ENCODE results near the gene EPN2. TPM values are rescaled to one million over a fixed set of nuclear protein-coding genes. Genes with fewer than 3 reads are reported as not detected.
A peak's percentile ranks its signal among the peaks of the same experiment; 100 is the strongest.

EPN2 gene
- total RNA-seq, 2 experiments from 2014 or later, result 11.9 to 12.3 TPM

DNA sequence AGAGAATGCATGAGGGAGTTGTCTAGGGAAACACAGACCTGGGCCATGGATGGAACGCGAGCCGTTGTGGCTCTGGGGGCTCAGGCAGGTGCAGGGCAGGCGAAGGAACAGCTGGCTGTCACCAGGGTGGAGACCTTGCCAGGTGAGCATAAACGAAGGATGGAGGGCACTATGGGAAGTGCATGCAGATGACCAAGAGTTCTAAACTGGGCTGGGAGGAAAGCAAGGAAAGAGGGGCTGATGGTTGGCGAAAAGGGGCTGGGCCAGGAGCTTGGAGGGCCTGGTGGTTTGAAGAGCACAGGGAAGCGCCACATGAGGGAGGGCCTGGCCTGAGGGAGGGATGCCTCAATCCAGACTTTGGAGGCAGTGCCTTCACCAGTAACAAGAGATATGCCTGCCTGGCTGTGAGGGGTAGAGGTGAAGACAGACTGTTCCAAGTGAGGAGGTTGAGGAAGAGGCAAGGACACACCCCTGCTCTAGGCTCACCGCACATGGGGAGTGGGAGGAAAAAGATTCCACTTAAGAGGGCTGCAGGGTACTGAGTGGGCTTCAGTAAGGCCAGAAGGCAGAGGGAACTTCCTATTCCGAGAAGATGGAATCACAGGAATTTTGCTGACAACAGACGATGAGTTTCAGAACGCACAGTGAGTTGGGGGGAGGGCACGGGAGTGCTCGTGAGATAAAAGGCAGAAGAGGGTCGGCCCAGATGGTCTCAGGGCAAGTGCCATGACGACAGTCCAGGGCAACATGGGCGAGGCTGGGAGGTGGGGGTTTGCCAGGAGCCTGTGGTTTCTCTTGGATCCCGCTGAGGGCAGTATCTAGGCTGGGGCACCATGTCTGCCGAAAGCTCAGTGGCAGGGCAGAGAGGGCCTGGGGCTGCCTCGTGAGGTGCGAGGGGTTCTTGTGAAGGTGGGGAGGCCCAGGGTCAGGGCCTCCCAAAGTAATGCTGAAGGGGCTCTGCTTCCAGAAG is 104.8 kb downstream of the EPN2 start:
- H3K4me1 Mint-ChIP-seq (ENCODE audit: low read depth), result no peaks in the 10 kb centered on the region
- Histone ChIP-seq H3K27me3 (ENCODE audit: control insufficient read depth in 1 of 2, insufficient read depth in 2 of 2, low read length in 2 of 2) (peaks cover 4 to 7% of the 10 kb centered on the region in 2 experiments), H3K36me3 (ENCODE audit: insufficient read depth, low read length) (no peaks in the 10 kb centered on the region), H3K27ac (ENCODE audit: low read depth in 1 of 2, low read length in 2 of 2) (no peak overlapping the region), H3K4me3 (ENCODE audit: low read length) (no peak overlapping the region), H3K4me1 (ENCODE audit: insufficient read depth, low read length) (no peaks in the 10 kb centered on the region), H3K9me3 (ENCODE audit: control insufficient read depth in 1 of 2, insufficient read depth in 1 of 2, low read length in 2 of 2) (no peaks in the 10 kb centered on the region)
- no peaks in the 10 kb centered on the region for H3K36me3 Mint-ChIP-seq (ENCODE audit: low read depth)
- TF ChIP-seq, protein P1, sequence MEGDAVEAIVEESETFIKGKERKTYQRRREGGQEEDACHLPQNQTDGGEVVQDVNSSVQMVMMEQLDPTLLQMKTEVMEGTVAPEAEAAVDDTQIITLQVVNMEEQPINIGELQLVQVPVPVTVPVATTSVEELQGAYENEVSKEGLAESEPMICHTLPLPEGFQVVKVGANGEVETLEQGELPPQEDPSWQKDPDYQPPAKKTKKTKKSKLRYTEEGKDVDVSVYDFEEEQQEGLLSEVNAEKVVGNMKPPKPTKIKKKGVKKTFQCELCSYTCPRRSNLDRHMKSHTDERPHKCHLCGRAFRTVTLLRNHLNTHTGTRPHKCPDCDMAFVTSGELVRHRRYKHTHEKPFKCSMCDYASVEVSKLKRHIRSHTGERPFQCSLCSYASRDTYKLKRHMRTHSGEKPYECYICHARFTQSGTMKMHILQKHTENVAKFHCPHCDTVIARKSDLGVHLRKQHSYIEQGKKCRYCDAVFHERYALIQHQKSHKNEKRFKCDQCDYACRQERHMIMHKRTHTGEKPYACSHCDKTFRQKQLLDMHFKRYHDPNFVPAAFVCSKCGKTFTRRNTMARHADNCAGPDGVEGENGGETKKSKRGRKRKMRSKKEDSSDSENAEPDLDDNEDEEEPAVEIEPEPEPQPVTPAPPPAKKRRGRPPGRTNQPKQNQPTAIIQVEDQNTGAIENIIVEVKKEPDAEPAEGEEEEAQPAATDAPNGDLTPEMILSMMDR (IDR thresholded peaks at IDR 0.05), result no peak
- no peak overlapping the region for H3K4me3 Mint-ChIP-seq
- ChIA-PET POLR2A (no interaction called here), CTCF (no interaction called here)
- no peak for ATAC-seq (ENCODE audit: poor library complexity)
- peak in 1 of 14 experiments; percentile 3 for DNase-seq
- H3K27ac Mint-ChIP-seq, result no peak overlapping the region
- intact Hi-C loops (cut with DNase I, micrococcal nuclease), result no loop called here
- H3K27me3 Mint-ChIP-seq, result peaks cover 37% of the 10 kb centered on the region
- no peaks in the 10 kb centered on the region for H3K9me3 Mint-ChIP-seq

DNA sequence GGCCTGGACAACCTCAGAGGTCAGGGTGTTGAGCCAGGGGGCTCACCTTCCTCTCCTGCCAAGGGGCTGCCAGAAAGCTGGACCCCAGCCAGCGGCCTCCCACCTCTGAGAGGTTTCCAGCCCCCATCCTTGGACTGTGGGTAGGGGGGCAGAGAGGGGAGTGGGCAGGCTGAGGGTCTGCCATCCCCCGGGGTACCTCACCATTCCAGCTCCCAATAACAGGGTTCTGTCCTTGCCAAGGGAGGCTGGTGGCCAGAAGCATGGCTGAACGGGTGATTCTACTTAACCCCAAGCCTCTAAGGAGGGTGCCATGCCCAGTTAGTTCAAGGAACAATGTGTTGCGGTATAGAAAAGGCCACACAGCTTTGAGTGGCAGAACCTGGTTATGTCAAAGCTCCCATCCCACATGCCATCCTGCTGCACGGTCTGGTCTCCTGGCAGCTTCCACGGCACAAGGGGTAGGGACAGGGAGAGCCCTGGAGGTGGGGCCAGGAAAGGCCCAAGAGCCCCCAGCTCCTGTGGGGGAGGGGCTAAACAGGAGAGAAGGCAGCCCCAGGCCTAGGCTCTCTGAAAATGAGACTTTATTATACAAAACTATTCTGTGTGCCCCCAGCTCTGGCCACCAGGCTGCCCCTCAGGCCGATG is 105.6 kb downstream of the EPN2 start:
- peaks cover 31% of the 10 kb centered on the region for H3K27me3 Mint-ChIP-seq
- ChIA-PET CTCF (no interaction called here), POLR2A (no interaction called here)
- H3K4me3 Mint-ChIP-seq, result no peak overlapping the region
- no peak for ATAC-seq (ENCODE audit: poor library complexity)
- H3K4me1 Mint-ChIP-seq (ENCODE audit: low read depth), result no peaks in the 10 kb centered on the region
- TF ChIP-seq, protein P1 (IDR thresholded peaks at IDR 0.05), result no peak
- H3K36me3 ChIP-seq (ENCODE audit: insufficient read depth, low read length), result no peaks in the 10 kb centered on the region
- H3K4me3 ChIP-seq (ENCODE audit: low read length), result no peak overlapping the region
- H3K27me3 ChIP-seq (ENCODE audit: control insufficient read depth in 1 of 2, insufficient read depth in 2 of 2, low read length in 2 of 2), result peaks cover 0 to 3% of the 10 kb centered on the region in 2 experiments
- no peak overlapping the region for H3K27ac ChIP-seq (ENCODE audit: low read depth in 1 of 2, low read length in 2 of 2)
- H3K27ac Mint-ChIP-seq, result no peak overlapping the region
- intact Hi-C loops (cut with DNase I, micrococcal nuclease), result no loop called here
- H3K36me3 Mint-ChIP-seq (ENCODE audit: low read depth), result no peaks in the 10 kb centered on the region
- H3K9me3 Mint-ChIP-seq, result no peaks in the 10 kb centered on the region
- H3K4me1 ChIP-seq (ENCODE audit: insufficient read depth, low read length), result no peaks in the 10 kb centered on the region
- DNase-seq, result peak in 1 of 14 experiments; percentile 7
- no peaks in the 10 kb centered on the region for H3K9me3 ChIP-seq (ENCODE audit: control insufficient read depth in 1 of 2, insufficient read depth in 1 of 2, low read length in 2 of 2)

DNA sequence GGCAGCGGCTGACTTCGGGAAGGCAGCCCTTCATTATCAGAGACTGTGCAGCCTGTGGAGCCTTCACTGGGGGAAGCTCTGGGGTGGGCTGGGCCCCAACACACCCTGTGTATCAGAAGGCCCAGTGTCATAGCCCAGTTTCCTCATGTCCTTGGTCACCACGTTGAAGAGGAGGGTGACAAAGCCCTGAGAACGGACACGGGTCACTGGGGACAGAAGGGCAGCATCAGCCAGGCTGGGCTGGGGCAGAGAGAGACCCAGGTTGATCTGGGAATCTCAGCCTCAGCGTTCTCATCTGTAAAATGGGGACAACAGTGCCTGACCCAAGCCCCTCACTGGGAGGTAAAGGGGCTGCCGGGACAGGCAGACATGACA is 106.1 kb downstream of the EPN2 start:
- ChIA-PET CTCF (no interaction called here), POLR2A (no interaction called here)
- ATAC-seq (ENCODE audit: poor library complexity), result no peak
- Histone ChIP-seq H3K36me3 (ENCODE audit: insufficient read depth, low read length) (no peaks in the 10 kb centered on the region), H3K4me3 (ENCODE audit: low read length) (no peak overlapping the region), H3K9me3 (ENCODE audit: control insufficient read depth in 1 of 2, insufficient read depth in 1 of 2, low read length in 2 of 2) (no peaks in the 10 kb centered on the region), H3K27me3 (ENCODE audit: control insufficient read depth in 1 of 2, insufficient read depth in 2 of 2, low read length in 2 of 2) (peaks cover 0 to 3% of the 10 kb centered on the region in 2 experiments), H3K27ac (ENCODE audit: low read depth in 1 of 2, low read length in 2 of 2) (no peak overlapping the region), H3K4me1 (ENCODE audit: insufficient read depth, low read length) (no peaks in the 10 kb centered on the region)
- H3K36me3 Mint-ChIP-seq (ENCODE audit: low read depth), result no peaks in the 10 kb centered on the region
- no peaks in the 10 kb centered on the region for H3K9me3 Mint-ChIP-seq
- intact Hi-C loops (cut with DNase I, micrococcal nuclease), result no loop called here
- H3K4me1 Mint-ChIP-seq (ENCODE audit: low read depth), result no peaks in the 10 kb centered on the region
- DNase-seq, result peak in 1 of 14 experiments; percentile 5
- no peak overlapping the region for H3K4me3 Mint-ChIP-seq
- H3K27ac Mint-ChIP-seq, result no peak overlapping the region
- TF ChIP-seq, protein P1 (IDR thresholded peaks at IDR 0.05), result no peak
- peaks cover 27% of the 10 kb centered on the region for H3K27me3 Mint-ChIP-seq
